Ovary (tissue), 3 donors: ENCODE data around the gene EIF2D.

Experiments used
- CTCF ChIP-seq, 3 donors: fragments of 450-650 bp in 2 of 3; fragments of 200-600 bp in 1 of 3; IDR thresholded peaks; one replicate each; pipeline versions ENCODE4 v1.5.1 to v1.8.0; 2016 to 2022; ENCODE audit warnings: antibody characterized with exemption in 3 of 3, mild to moderate bottlenecking in 1 of 3
- EP300 ChIP-seq: sonication (generic); formaldehyde crosslinking; IDR thresholded peaks from one replicate; pipeline ENCODE4 v1.6.1; 2017; ENCODE audit warnings: antibody characterized with exemption
- POLR2A ChIP-seq: fragments of 450-650 bp; IDR thresholded peaks from one replicate; pipeline ENCODE4 v1.6.1; 2017; ENCODE audit warnings: antibody characterized with exemption, mild to moderate bottlenecking, moderate library complexity
- donor health status: DM: no; HTN: no; CAD: no.

GRCh38 chr1:206649261-206649921 is 37.1 kb upstream of the EIF2D start:
- TF ChIP-seq CTCF (IDR thresholded peaks at IDR 0.05) (no peak), POLR2A (no peak), EP300 (no peak)
